ES-I3 (cell line): ENCODE data around the gene LRRC26.

Source experiments
- H3K36me3 ChIP-seq: 2 replicates; pipeline ENCODE4 v1.6.1; 2013; ENCODE audit warnings: mild to moderate bottlenecking, low read length, control low read depth, moderate library complexity; ENCODE audit not compliant: insufficient read depth
- H3K4me1 ChIP-seq: 2 replicates; pipeline ENCODE4 v1.6.1; 2013; ENCODE audit warnings: mild to moderate bottlenecking, control low read depth, low read length; ENCODE audit not compliant: insufficient read depth
- H3K9ac ChIP-seq: 2 replicates; pipeline ENCODE4 v1.6.1; 2013; ENCODE audit warnings: low read depth, mild to moderate bottlenecking, low read length, moderate library complexity
- H3K9me3 ChIP-seq: 2 replicates; pipeline ENCODE4 v1.6.1; 2013; ENCODE audit warnings: mild to moderate bottlenecking, low read length, moderate library complexity; ENCODE audit not compliant: control insufficient read depth, insufficient read depth

The LRRC26 gene

GRCh38 chr9:137161558-137162486, 8.0 kb downstream of the LRRC26 start:
- H3K9me3 ChIP-seq, result no peaks in the 10 kb centered on the region
- H3K36me3 ChIP-seq, result no peaks in the 10 kb centered on the region
- no peak overlapping the region; the same call in 1 of the 2 replicates for H3K9ac ChIP-seq
- no peaks in the 10 kb centered on the region for H3K4me1 ChIP-seq

DNA sequence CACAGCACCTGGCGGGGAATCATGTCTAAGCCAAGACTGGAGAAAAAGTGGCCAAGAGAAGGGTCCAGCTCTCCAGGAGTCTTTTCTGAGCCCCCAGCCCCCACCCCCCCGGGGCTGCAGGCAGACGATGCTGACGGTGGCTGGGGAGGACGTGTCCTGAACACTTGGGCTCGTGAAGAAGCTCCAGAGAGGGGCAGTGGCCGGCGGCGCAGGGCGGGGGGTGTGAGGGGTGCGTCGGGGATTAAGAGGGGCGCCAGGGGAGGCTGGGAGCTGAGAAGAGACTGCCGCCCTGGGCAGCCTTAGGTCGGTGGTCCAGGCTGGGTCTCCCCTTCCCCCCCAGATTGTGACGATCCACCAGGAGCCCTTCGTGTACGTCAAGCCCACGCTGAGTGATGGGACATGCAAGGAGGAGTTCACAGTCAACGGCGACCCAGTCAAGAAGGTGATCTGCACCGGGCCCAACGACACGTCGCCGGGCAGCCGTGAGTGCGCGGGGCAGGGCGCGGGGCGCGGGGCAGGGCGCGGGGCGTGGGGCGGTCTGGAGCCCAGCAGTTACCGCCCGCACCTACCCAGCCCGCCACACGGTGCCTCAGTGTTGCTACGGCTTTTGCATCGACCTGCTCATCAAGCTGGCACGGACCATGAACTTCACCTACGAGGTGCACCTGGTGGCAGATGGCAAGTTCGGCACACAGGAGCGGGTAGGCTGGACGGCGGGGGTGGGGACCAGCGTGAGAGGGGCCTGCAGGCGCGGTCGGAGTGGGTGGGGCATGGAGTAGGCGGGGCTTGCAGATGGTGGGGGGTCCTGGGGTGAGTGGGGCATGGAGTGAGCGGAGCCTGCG, 8.9 kb downstream of the LRRC26 start:
- H3K9me3 ChIP-seq, result no peaks in the 10 kb centered on the region
- H3K36me3 ChIP-seq, result no peaks in the 10 kb centered on the region
- H3K4me1 ChIP-seq, result no peaks in the 10 kb centered on the region
- H3K9ac ChIP-seq, result no peak overlapping the region

DNA sequence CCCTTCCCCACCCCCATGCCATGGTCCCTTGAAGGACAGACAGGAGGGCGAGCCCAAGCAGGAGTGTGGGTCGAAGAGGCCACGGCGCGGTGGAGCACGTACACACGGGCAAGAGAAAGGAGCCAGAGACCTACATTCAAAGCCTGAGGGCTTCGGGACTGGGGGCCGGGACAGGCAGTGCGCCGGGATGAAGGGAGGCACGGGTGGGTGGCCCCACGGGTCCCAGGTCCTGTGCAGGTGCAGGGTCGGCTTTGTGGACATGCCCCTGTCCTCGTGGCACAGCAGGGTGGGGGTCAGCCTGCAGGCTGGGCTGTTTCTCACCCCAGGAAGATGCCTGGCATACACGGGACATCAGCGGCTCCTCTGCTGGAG, 9.8 kb downstream of the LRRC26 start:
- Histone ChIP-seq H3K9me3 (no peaks in the 10 kb centered on the region), H3K36me3 (no peaks in the 10 kb centered on the region), H3K9ac (no peak overlapping the region), H3K4me1 (no peaks in the 10 kb centered on the region)

DNA sequence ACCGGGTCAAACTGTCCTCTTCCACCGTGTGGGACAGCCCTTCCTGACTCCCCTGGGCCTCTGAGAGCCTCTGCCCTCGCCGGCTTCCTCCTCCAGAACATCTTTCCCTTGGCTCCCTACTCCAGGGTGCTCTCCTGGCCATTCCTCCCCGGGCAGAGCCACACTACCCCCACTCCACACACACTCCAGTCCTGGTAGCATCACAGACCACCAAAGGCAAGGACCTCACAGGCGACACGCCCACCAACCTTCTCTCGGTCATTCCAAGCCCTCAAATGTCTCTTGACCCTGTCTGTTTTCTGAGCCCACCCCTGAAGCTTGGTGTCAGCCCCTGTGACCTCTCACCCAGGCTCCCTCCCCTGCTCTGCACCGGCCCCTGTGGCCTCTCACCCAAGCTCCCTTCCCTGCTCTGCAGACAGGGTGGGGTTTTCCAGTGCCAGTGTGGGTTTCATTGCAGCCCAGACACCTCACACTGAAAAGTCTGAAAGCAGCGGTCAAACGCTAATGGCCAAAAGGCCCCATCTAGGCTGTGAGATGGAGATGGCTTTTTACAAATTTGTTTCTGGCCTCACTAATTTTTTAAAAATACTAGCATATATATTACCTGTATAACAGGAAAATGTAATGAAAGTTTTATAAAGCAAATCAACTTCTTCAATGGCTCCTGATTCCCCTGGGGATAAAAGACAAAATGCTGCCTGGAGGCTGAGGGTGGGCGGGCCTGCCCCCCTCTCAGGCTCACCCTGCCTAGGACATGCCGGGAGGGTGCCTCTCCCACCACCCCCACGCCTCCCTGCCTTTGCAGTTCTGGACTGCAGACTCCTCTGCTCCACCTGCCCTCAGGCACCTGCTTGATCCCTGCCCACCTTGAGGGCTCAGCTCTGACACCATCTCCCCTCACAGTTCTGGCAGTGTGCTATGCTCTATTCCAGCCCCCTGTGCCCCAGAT, 10.5 kb downstream of the LRRC26 start:
- Histone ChIP-seq H3K4me1 (no peaks in the 10 kb centered on the region), H3K36me3 (no peaks in the 10 kb centered on the region), H3K9me3 (no peaks in the 10 kb centered on the region), H3K9ac (no peak overlapping the region)

- Histone ChIP-seq H3K9me3 (no peaks in the 10 kb centered on the region), H3K9ac (no peak overlapping the region), H3K36me3 (no peaks in the 10 kb centered on the region), H3K4me1 (no peaks in the 10 kb centered on the region)
These were observed 11.2 kb downstream of the LRRC26 start for GRCh38 chr9:137158625-137159024.

DNA sequence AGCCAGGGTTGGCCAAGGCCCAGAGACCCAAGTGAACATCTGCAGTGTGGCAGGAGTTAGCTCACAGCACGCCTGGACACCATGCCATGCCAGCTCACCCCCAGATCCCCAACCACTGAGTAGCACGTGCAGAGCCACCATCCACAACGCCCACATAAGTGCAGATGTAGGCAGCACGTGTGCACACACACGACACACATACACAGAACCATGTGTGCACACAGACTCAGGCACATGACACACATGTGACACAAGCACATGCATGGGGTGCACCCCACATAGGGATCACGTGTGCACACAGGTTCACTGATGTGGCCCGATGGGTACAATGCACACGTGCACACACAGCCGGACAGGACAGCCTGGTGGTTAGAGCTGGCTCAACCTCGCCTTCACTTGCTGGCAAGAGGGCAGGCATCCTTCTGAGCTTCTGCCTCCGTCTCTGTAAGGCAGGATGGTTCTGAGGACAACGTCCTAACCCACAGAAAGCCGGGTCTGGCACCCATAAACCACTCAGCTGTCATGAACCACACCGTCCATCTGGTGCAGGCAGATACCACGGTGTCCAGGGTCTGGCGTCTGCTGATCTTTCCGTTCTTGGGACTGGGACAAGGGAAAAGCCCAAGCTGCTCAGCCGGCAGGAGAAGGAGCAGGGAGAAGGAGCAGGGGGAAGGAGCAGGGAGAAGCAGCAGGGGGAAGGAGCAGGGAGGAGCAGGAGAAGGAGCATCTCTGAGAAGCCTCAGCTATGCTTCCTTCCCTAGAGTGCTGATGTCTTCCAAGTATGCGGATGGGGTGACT, 12.0 kb downstream of the LRRC26 start:
- Histone ChIP-seq H3K9me3 (no peaks in the 10 kb centered on the region), H3K4me1 (no peaks in the 10 kb centered on the region), H3K9ac (no peak overlapping the region), H3K36me3 (no peaks in the 10 kb centered on the region)

- H3K36me3 ChIP-seq, result no peaks in the 10 kb centered on the region
- H3K4me1 ChIP-seq, result no peaks in the 10 kb centered on the region
- H3K9me3 ChIP-seq, result no peaks in the 10 kb centered on the region
- peak overlapping the region; percentile 3; the same call in 1 of the 2 replicates for H3K9ac ChIP-seq
These were observed 13.1 kb downstream of the LRRC26 start for GRCh38 chr9:137156567-137157375.

- peaks cover 5% of the 10 kb centered on the region; the same call in 1 of the 2 replicates for H3K4me1 ChIP-seq
- no peaks in the 10 kb centered on the region for H3K36me3 ChIP-seq
- H3K9ac ChIP-seq, result no peak overlapping the region
- H3K9me3 ChIP-seq, result no peaks in the 10 kb centered on the region
These were observed 16.9 kb downstream of the LRRC26 start for GRCh38 chr9:137152844-137153405.

DNA sequence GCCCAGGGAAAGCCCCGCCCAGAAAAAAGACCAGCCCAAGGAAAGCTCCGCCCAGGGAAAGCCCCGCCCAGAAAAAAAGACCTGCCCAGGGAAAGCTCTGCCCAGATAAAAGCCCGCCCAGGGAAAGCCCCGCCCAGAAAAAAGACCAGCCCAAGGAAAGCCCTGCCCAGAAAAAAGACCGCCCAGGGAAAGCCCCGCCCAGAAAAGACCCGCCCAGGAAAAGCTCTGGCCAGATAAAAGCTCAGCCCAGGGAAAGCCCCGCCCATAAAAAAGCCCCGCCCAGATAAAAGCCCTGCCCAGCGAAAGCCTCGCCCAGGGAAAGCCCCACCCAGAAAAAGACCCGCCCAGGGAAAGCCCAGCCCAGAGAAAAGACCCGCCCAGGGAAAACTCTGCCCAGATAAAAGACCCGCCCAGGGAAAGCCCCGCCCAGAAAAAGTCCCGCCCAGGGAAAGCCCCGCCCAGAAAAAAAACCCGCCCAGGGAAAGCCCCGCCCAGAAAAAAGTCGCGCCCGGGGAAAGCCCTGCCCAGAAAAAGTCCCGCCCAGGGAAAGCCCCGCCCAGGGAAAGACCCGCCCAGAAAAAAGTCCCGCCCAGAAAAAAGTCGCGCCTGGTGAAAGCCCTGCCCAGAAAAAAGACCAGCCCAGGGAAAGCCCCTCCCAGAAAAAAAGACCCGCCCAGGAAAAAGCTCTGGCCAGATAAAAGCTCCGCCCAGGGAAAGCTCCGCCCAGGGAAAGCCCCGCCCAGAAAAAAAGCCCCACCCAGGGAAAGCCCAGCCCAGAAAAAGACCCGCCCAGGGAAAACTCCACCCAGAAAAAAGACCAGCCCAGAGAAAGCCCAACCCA, 19.0 kb downstream of the LRRC26 start:
- Histone ChIP-seq H3K9me3 (no peaks in the 10 kb centered on the region), H3K36me3 (no peaks in the 10 kb centered on the region), H3K4me1 (peaks cover 5% of the 10 kb centered on the region; the same call in 1 of the 2 replicates), H3K9ac (no peak overlapping the region)

GRCh38 chr9:137149942-137150616, 19.8 kb downstream of the LRRC26 start:
- Histone ChIP-seq H3K36me3 (no peaks in the 10 kb centered on the region), H3K4me1 (peaks cover 5% of the 10 kb centered on the region; the same call in 1 of the 2 replicates), H3K9me3 (no peaks in the 10 kb centered on the region), H3K9ac (peak overlapping the region; percentile 38; the same call in 1 of the 2 replicates)

DNA sequence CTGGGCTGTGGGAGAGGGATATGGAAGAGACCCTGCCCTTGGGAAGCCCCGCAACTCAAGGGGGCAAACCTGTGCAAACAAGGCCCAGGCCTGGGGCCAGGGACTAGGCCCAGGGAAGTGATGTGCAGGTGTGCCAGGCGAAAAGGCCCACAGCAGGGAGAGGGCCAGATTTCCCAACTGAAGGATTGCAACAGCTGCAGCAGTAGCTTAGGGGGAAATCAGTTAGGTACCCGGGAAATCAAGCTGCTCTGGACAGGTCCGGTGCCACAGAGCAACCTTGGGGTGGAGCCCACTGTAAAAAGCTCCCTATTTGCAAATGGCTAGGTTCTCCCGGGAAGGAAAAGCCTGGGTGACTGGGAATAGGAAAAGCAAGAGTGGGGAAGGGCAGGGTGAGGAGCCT, 20.5 kb downstream of the LRRC26 start:
- Histone ChIP-seq H3K4me1 (peaks cover 5% of the 10 kb centered on the region; the same call in 1 of the 2 replicates), H3K9me3 (no peaks in the 10 kb centered on the region), H3K9ac (no peak overlapping the region), H3K36me3 (no peaks in the 10 kb centered on the region)
